HL-60 (cell line): ENCODE data around the gene GNAQ.
A peak's percentile ranks its signal among the peaks of the same experiment; 100 is the strongest.

Experiments
- DNase-seq, 2 experiments: peaks; one replicate each; pipeline ENCODE4 v3.0.0-alpha.2; 2010 to 2020; ENCODE audit warnings: low read depth in 1 of 2, low spot score in 1 of 2
- H3K27ac ChIP-seq: fragments of 250-450 bp; sonication (Bioruptor Pico); replicated peaks from 2 replicates; pipeline ENCODE4 v1.5.1; 2020; ENCODE audit warnings: mild to moderate bottlenecking, moderate library complexity
- H3K27me3 ChIP-seq: fragments of 250-450 bp; sonication (Bioruptor Pico); 2 replicates; pipeline ENCODE4 v1.5.1; 2021; ENCODE audit warnings: mild to moderate bottlenecking, moderate library complexity; ENCODE audit not compliant: insufficient read depth, poor library complexity, severe bottlenecking
- H3K4me3 ChIP-seq: replicated peaks from 2 replicates; pipeline ENCODE4 v1.5.1; 2011; ENCODE audit warnings: mild to moderate bottlenecking, control low read depth, low read length; ENCODE audit not compliant: insufficient read depth
- CTCF ChIP-seq: IDR thresholded peaks from one replicate; pipeline ENCODE4 v1.5.1; 2011; ENCODE audit warnings: low read length, control low read depth, inconsistent platforms; ENCODE audit not compliant: insufficient read depth
- GABPA ChIP-seq: IDR thresholded peaks from 2 replicates; pipeline ENCODE4 v1.6.1; 2012; ENCODE audit warnings: low read depth
- POLR2AphosphoS5 ChIP-seq: IDR thresholded peaks from 2 replicates; pipeline ENCODE4 v1.6.1; 2012; ENCODE audit warnings: low read depth
- SPI1 ChIP-seq: IDR thresholded peaks from 2 replicates; pipeline ENCODE4 v1.6.1; 2012; ENCODE audit warnings: low read depth, mild to moderate bottlenecking, borderline replicate concordance
- TF ChIP-seq, protein P1 (sequence below): IDR thresholded peaks from 2 replicates; pipeline ENCODE4 v1.6.1; 2012; ENCODE audit warnings: low read depth; ENCODE audit not compliant: insufficient replicate concordance

GNAQ gene

DNA sequence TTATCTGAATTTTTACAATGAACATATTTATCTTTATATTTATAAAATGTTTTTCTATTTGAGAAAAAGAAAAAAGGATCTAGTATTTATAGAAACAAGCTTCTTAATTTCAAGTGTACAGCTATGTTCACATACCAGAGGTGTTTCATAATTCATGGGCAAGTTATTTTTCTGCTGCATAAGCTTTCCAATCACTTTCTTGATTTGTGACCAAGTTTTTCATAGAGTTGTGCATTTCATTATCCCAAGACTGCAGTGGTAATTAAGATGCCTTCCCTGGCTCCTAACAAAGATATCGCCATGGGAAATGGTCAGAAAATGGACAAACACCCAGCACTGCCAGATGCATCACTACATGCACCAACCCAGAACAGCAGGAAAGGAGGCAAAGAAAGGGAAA, 124.6 kb downstream of the GNAQ start:
- H3K27ac ChIP-seq, result peak overlapping the region; percentile 96
- TF ChIP-seq GABPA (no peak), POLR2AphosphoS5 (no peak), CTCF (no peak), SPI1 (no peak)
- TF ChIP-seq, protein P1, sequence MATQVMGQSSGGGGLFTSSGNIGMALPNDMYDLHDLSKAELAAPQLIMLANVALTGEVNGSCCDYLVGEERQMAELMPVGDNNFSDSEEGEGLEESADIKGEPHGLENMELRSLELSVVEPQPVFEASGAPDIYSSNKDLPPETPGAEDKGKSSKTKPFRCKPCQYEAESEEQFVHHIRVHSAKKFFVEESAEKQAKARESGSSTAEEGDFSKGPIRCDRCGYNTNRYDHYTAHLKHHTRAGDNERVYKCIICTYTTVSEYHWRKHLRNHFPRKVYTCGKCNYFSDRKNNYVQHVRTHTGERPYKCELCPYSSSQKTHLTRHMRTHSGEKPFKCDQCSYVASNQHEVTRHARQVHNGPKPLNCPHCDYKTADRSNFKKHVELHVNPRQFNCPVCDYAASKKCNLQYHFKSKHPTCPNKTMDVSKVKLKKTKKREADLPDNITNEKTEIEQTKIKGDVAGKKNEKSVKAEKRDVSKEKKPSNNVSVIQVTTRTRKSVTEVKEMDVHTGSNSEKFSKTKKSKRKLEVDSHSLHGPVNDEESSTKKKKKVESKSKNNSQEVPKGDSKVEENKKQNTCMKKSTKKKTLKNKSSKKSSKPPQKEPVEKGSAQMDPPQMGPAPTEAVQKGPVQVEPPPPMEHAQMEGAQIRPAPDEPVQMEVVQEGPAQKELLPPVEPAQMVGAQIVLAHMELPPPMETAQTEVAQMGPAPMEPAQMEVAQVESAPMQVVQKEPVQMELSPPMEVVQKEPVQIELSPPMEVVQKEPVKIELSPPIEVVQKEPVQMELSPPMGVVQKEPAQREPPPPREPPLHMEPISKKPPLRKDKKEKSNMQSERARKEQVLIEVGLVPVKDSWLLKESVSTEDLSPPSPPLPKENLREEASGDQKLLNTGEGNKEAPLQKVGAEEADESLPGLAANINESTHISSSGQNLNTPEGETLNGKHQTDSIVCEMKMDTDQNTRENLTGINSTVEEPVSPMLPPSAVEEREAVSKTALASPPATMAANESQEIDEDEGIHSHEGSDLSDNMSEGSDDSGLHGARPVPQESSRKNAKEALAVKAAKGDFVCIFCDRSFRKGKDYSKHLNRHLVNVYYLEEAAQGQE, result no peak
- no peaks in the 10 kb centered on the region for H3K27me3 ChIP-seq

GRCh38 chr9:77903666-77904285, 127.8 kb downstream of the GNAQ start:
- H3K4me3 ChIP-seq, result no peak overlapping the region
- no peaks in the 10 kb centered on the region for H3K27me3 ChIP-seq
- no peak for DNase-seq
- H3K27ac ChIP-seq, result peak overlapping the region; percentile 47
- TF ChIP-seq SPI1 (no peak), POLR2AphosphoS5 (no peak), GABPA (no peak), CTCF (no peak)
- TF ChIP-seq, protein P1, result no peak

More for the DNA sequence above, 124.6 kb downstream of the GNAQ start:
- no peak overlapping the region for H3K4me3 ChIP-seq
- peak in 1 of 2 experiments; percentile 24 for DNase-seq

DNA sequence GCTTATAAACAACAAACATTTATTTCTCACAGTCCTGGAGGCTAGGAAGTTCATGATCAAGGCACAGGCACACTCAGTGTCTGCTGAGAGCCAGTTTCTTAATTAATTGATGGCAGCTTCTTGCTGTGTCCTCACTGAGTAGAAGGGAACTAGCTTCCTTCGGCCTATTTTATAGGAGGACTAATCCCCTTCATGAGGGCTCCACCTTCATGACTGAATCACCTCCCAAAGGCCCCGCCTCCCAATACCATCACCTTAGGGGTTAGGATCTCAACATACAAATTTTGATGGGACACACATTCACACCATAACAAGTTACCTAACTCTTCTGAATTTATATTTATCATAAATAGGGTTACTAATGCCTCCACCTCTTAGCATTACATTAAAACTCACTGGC, 129.8 kb downstream of the GNAQ start:
- Histone ChIP-seq H3K4me3 (no peak overlapping the region), H3K27ac (peak overlapping the region; percentile 47; the same call in 1 of the 2 replicates)

More for the DNA sequence above, 129.8 kb downstream of the GNAQ start:
- no peak for DNase-seq
- no peaks in the 10 kb centered on the region for H3K27me3 ChIP-seq
- TF ChIP-seq, protein P1, result no peak
- TF ChIP-seq POLR2AphosphoS5, result no peak
- TF ChIP-seq SPI1, result no peak
- no peak for TF ChIP-seq CTCF
- no peak for TF ChIP-seq GABPA
